ENCODE results near the gene GNB5. TPM values are rescaled to one million over a fixed set of nuclear protein-coding genes. Genes with fewer than 3 reads are reported as not detected.

GNB5 gene
- total and polyA plus RNA-seq, 2 of the 13 experiments (the other 11 are each of a cell fraction or from before 2014, with no cell fraction given), result 13.7 to 14.4 TPM

DNA sequence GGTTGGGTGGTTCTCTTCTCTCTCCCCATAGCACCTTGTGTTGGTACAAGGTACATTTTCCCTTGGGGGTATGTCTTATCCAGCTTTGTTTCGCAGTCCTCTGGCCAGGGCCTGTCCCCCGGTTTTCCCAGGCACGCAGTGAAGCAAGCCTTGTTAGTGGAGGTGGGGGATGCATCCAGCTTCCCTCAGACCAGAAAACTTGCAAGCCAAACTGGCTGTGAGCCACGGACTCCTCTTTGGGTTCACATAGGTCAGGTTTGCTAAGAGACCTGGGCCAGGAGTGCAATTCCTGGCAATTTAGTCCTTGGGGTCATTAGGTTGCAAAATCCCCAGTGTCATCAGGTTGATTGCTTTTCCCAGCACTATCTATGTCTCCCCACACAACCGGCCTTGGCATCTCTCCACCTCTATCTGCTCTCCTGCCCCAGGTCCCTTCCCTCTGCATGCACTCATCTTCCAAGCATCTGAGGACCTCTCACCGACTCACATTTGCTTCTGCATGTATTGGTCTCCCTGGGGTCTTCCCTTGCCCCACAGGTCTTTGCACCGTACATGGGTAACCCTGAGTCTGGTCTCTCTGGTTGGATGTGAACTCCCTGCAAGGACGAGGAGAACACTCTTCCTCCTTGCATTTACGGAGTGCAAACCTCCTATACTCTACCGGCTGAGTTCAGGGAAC, 112.9 kb downstream of the GNB5 start (continued):
- TF ChIP-seq ZNF281 (CRISPR knock-in tag; IDR thresholded peaks at IDR 0.05; ENCODE audit: borderline replicate concordance), result peak; percentile 30; the same call in 1 of the 2 replicates
- TF ChIP-seq, protein P1, sequence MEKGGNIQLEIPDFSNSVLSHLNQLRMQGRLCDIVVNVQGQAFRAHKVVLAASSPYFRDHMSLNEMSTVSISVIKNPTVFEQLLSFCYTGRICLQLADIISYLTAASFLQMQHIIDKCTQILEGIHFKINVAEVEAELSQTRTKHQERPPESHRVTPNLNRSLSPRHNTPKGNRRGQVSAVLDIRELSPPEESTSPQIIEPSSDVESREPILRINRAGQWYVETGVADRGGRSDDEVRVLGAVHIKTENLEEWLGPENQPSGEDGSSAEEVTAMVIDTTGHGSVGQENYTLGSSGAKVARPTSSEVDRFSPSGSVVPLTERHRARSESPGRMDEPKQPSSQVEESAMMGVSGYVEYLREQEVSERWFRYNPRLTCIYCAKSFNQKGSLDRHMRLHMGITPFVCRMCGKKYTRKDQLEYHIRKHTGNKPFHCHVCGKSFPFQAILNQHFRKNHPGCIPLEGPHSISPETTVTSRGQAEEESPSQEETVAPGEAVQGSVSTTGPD (CRISPR knock-in tag; IDR thresholded peaks at IDR 0.05), result no peak
- TF ChIP-seq ZNF121 (CRISPR knock-in tag; IDR thresholded peaks at IDR 0.05), result no peak
- TF ChIP-seq, protein P2, sequence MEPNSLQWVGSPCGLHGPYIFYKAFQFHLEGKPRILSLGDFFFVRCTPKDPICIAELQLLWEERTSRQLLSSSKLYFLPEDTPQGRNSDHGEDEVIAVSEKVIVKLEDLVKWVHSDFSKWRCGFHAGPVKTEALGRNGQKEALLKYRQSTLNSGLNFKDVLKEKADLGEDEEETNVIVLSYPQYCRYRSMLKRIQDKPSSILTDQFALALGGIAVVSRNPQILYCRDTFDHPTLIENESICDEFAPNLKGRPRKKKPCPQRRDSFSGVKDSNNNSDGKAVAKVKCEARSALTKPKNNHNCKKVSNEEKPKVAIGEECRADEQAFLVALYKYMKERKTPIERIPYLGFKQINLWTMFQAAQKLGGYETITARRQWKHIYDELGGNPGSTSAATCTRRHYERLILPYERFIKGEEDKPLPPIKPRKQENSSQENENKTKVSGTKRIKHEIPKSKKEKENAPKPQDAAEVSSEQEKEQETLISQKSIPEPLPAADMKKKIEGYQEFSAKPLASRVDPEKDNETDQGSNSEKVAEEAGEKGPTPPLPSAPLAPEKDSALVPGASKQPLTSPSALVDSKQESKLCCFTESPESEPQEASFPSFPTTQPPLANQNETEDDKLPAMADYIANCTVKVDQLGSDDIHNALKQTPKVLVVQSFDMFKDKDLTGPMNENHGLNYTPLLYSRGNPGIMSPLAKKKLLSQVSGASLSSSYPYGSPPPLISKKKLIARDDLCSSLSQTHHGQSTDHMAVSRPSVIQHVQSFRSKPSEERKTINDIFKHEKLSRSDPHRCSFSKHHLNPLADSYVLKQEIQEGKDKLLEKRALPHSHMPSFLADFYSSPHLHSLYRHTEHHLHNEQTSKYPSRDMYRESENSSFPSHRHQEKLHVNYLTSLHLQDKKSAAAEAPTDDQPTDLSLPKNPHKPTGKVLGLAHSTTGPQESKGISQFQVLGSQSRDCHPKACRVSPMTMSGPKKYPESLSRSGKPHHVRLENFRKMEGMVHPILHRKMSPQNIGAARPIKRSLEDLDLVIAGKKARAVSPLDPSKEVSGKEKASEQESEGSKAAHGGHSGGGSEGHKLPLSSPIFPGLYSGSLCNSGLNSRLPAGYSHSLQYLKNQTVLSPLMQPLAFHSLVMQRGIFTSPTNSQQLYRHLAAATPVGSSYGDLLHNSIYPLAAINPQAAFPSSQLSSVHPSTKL (CRISPR knock-in tag; IDR thresholded peaks at IDR 0.05), result peak; percentile 79
- TF ChIP-seq ARNT (IDR thresholded peaks at IDR 0.05), result no peak
- no peak for TF ChIP-seq SOX13 (IDR thresholded peaks at IDR 0.05)
- peak in 1 of 2 experiments; percentile 61; a peak in 2 of 4 replicates for TF ChIP-seq SOX13 (CRISPR knock-in tag; conservative IDR thresholded peaks at IDR 0.05 in 1 of 2, IDR thresholded peaks at IDR 0.05 in 1 of 2)
- 0 out of 2 replicates have a peak, but pooled peaks have one; percentile 36 for TF ChIP-seq HDAC2 (CRISPR knock-in tag; IDR thresholded peaks at IDR 0.05)
- TF ChIP-seq TBX2 (CRISPR knock-in tag; IDR thresholded peaks at IDR 0.05; ENCODE audit: borderline replicate concordance), result peak; percentile 19; the same call in 1 of the 2 replicates
- no peak for TF ChIP-seq EED (CRISPR knock-in tag; IDR thresholded peaks at IDR 0.05)
- no peak for TF ChIP-seq TCF7L2 (IDR thresholded peaks at IDR 0.05; ENCODE audit: low read depth, low read length)
- peak; percentile 54; the same call in 1 of the 2 replicates for TF ChIP-seq RERE (CRISPR knock-in tag; IDR thresholded peaks at IDR 0.05; ENCODE audit: low read depth)
- no peak for TF ChIP-seq ATRX (CRISPR knock-in tag; IDR thresholded peaks at IDR 0.05; ENCODE audit: borderline replicate concordance)
- 0 out of 2 replicates have a peak, but pooled peaks have one; percentile 29 for TF ChIP-seq ZNF350 (CRISPR knock-in tag; IDR thresholded peaks at IDR 0.05; ENCODE audit: borderline replicate concordance, low read depth)
- no peak for TF ChIP-seq MED8 (CRISPR knock-in tag; IDR thresholded peaks at IDR 0.05; ENCODE audit: insufficient replicate concordance)

All from HepG2 (cell line).